ENCODE results near the gene TLE7. TPM values are rescaled to one million over a fixed set of nuclear protein-coding genes. Genes with fewer than 3 reads are reported as not detected.

Gene TLE7
- total RNA-seq, 4 donors from 2014 or later: not detected

DNA sequence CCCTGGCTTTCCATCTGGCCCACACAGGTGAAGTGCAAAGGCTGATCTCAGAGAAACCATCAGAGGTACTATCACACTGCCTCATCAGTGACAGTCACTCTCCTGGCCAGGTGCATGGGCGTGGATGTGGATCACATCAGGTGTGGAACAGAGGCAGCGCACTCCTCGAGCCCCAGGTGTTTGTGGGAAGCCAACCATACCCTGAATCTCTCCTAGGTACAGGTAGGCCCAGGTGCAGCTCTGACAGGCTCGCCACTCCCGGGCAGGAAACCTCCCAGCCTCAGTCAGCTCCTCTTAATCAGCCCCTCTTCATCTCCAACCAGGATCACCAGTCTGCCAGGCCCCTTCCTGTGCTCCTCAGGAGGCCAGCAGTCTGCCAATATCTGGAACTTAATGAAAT lies 31.7 kb downstream of the TLE7 start:
- 73 to 76% methylated on average over 5 of the region's 5 CpGs for WGBS, 2 donors
- intact Hi-C loops (cut with DNase I): loop anchor here (5.0 kb wide), 1 partner anchor 92 kb away; no protein-coding TSS in a partner anchor
- no peaks in the 10 kb centered on the region for H3K36me3 ChIP-seq
- H3K27ac ChIP-seq: no peak overlapping the region
- H3K27me3 ChIP-seq: no peaks in the 10 kb centered on the region
- TF ChIP-seq POLR2A (IDR thresholded peaks at IDR 0.05) (no peak), CTCF (IDR thresholded peaks at IDR 0.05) (no peak)
- DNase-seq: no peak
- no peak overlapping the region for H3K4me3 ChIP-seq (replicated peaks in 1 of 3)
- peaks cover 0 to 5% of the 10 kb centered on the region in 2 donors for H3K4me1 ChIP-seq
- no peaks in the 10 kb centered on the region for H3K9me3 ChIP-seq

DNA sequence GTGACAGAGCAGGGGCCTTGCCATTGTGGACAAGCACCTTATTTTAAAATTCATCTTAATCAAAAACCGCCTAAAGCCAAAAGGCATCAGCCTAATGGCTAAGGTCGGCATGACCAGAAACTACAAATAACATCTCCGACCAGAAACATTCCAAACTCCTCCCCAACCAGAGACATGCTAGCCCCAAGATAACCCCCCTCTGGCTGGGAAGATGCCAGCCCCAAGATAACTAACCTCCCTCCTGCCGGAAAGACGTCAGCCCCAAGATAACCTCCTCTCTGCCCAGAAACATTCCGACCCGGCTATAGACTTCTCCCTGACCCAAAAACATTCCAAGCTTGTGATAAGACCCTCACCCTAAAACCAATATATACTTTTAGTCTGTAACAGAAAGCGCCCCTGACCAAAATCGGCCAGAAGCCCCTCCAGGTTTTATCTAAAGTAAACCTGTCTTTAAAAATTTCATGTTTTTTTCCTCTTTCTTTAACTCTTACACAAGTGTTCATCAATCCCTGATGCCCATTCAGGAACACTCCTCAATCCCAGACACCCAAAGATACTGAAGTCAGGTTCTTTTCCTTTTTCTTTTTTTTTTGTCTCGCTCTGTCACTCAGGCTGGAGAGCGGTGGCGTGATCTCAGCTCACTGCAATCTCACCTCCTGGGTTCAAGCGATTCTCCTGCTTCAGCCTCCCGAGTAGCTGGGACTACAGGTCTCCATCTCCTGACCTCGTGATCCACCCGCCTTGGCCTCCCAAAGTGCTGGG lies 32.7 kb downstream of the TLE7 start:
- no peaks in the 10 kb centered on the region for H3K9me3 ChIP-seq
- H3K27me3 ChIP-seq: no peaks in the 10 kb centered on the region
- no peak overlapping the region for H3K4me3 ChIP-seq (replicated peaks in 1 of 3)
- TF ChIP-seq POLR2A (IDR thresholded peaks at IDR 0.05) (no peak), CTCF (IDR thresholded peaks at IDR 0.05) (no peak)
- no peak for DNase-seq
- intact Hi-C loops (cut with DNase I): no loop called here
- H3K4me1 ChIP-seq: peaks cover 0 to 5% of the 10 kb centered on the region in 2 donors
- WGBS, 2 donors: 63 to 65% methylated on average over 16 of the region's 16 CpGs
- H3K36me3 ChIP-seq: no peaks in the 10 kb centered on the region
- no peak overlapping the region for H3K27ac ChIP-seq

DNA sequence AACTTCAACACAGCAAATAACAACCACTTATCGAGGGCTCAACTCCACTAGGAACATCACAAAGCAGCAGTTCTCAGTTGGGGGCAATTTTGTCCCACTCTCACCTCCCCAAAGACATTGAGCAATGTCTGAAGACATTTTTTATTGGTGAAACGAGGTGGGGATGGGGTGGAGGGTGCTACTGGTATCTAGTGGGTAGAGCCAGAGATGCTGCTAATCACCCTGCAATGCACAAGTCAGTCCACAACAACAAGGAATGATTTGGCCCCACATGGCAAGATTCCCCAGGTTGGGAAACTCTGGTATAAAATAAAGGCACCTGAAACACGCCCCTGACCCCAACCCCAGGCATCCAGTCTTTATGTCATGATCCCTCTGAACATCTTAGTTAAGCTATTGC lies 33.3 kb downstream of the TLE7 start:
- Histone ChIP-seq H3K36me3 (no peaks in the 10 kb centered on the region), H3K4me3 (replicated peaks in 1 of 3) (no peak overlapping the region), H3K9me3 (no peaks in the 10 kb centered on the region), H3K27ac (no peak overlapping the region), H3K4me1 (peaks cover 0 to 5% of the 10 kb centered on the region in 2 donors), H3K27me3 (no peaks in the 10 kb centered on the region)
- TF ChIP-seq CTCF (IDR thresholded peaks at IDR 0.05): no peak
- TF ChIP-seq POLR2A (IDR thresholded peaks at IDR 0.05): no peak
- no peak for DNase-seq
- intact Hi-C loops (cut with DNase I): no loop called here
- WGBS, 2 donors: 45 to 66% methylated on average over 3 of the region's 3 CpGs

- Histone ChIP-seq H3K36me3 (no peaks in the 10 kb centered on the region), H3K27ac (no peak overlapping the region), H3K27me3 (no peaks in the 10 kb centered on the region), H3K4me3 (replicated peaks in 1 of 3) (no peak overlapping the region), H3K9me3 (no peaks in the 10 kb centered on the region), H3K4me1 (peaks cover 0 to 5% of the 10 kb centered on the region in 2 donors)
- WGBS, 2 donors: 56 to 83% methylated on average over 1 of the region's 1 CpG
- DNase-seq: no peak
- TF ChIP-seq POLR2A (IDR thresholded peaks at IDR 0.05) (no peak), CTCF (IDR thresholded peaks at IDR 0.05) (no peak)
- intact Hi-C loops (cut with DNase I): no loop called here
These were observed 34.1 kb downstream of the TLE7 start for GRCh38 chr16:71407731-71408130.

DNA sequence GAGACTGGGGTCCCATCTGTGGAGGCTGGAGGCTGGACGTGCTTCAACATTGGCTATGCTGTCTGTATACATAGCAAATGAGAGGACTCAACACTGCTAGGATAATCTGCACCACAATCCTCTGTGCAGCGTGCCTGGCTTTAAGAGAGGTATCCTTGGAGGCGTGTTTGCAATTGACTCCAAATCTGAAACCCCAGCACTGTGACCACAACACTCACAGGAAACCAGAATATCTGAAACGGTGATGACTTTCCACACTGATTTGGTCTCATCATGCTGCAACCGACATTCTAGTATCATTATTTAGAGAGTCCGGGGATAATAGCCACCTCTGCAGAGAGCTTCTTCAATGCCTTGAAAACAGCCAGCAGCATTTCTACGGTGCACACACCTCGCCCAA lies 35.1 kb downstream of the TLE7 start:
- Histone ChIP-seq H3K4me3 (replicated peaks in 1 of 3) (no peak overlapping the region), H3K27me3 (no peaks in the 10 kb centered on the region), H3K36me3 (no peaks in the 10 kb centered on the region), H3K9me3 (no peaks in the 10 kb centered on the region), H3K27ac (no peak overlapping the region), H3K4me1 (no peaks in the 10 kb centered on the region)
- no peak for DNase-seq
- no peak for TF ChIP-seq POLR2A (IDR thresholded peaks at IDR 0.05)
- TF ChIP-seq CTCF (IDR thresholded peaks at IDR 0.05): no peak
- intact Hi-C loops (cut with DNase I): no loop called here
- WGBS, 2 donors: 72 to 77% methylated on average over 8 of the region's 8 CpGs

Data from thyroid gland (tissue), 4 donors.